EL (cell line): Measurements from ENCODE around the gene ZBTB5.

Experiments
- DNase-seq: peaks from one replicate; pipeline ENCODE4 v3.0.0-alpha.2; 2016

Gene ZBTB5

GRCh38 chr9:37421914-37422288 lies 43.3 kb downstream of the ZBTB5 start:
- no peak for DNase-seq

GRCh38 chr9:37420271-37421215 lies 44.7 kb downstream of the ZBTB5 start:
- no peak for DNase-seq

GRCh38 chr9:37419204-37419603 lies 46.0 kb downstream of the ZBTB5 start:
- DNase-seq, result no peak

- DNase-seq, result no peak
Measured at GRCh38 chr9:37417857-37418618, 47.2 kb downstream of the ZBTB5 start.

GRCh38 chr9:37417252-37417803 lies 47.9 kb downstream of the ZBTB5 start:
- DNase-seq, result no peak

GRCh38 chr9:37415011-37415719 lies 50.1 kb downstream of the ZBTB5 start:
- peak; percentile 87 for DNase-seq

GRCh38 chr9:37414503-37414943 lies 50.7 kb downstream of the ZBTB5 start:
- no peak for DNase-seq

GRCh38 chr9:37413311-37413710 lies 51.9 kb downstream of the ZBTB5 start:
- DNase-seq, result peak; percentile 66

GRCh38 chr9:37412431-37413151 lies 52.7 kb downstream of the ZBTB5 start:
- peak; percentile 86 for DNase-seq

- peak; percentile 24 for DNase-seq
Measured at GRCh38 chr9:37410969-37411785, 54.1 kb downstream of the ZBTB5 start.

GRCh38 chr9:37410354-37410861 lies 54.8 kb downstream of the ZBTB5 start:
- no peak for DNase-seq

- no peak for DNase-seq
Measured at GRCh38 chr9:37408933-37409710, 56.1 kb downstream of the ZBTB5 start.

GRCh38 chr9:37407468-37407867 lies 57.8 kb downstream of the ZBTB5 start:
- DNase-seq, result no peak

- DNase-seq, result no peak
Measured at GRCh38 chr9:37406603-37407401, 58.4 kb downstream of the ZBTB5 start.

GRCh38 chr9:37405764-37406380 lies 59.4 kb downstream of the ZBTB5 start:
- DNase-seq, result no peak

- DNase-seq, result no peak
Measured at GRCh38 chr9:37405350-37405749, 59.9 kb downstream of the ZBTB5 start.

GRCh38 chr9:37404590-37404989 lies 60.7 kb downstream of the ZBTB5 start:
- DNase-seq, result no peak

- no peak for DNase-seq
Measured at GRCh38 chr9:37399336-37399735, 65.9 kb downstream of the ZBTB5 start.

- no peak for DNase-seq
Measured at GRCh38 chr9:37398464-37399025, 66.7 kb downstream of the ZBTB5 start.
